GM12878 (cell line): Measurements from ENCODE around the gene RABL6. TPM values are rescaled to one million over a fixed set of nuclear protein-coding genes. Genes with fewer than 3 reads are reported as not detected.

Experiments
- ATAC-seq: fragments of 200-7000 bp; cut with Tn5 transposase; 3 replicates; pipeline ENCODE4 v1.9.1; 2020; ENCODE audit warnings: mild to moderate bottlenecking, moderate library complexity
- BruUV-seq: library from RNA; stranded (reverse); fragments of 400-500 nt; replicated peaks from 2 replicates; lab custom pipeline; 2021; lab: Mats Ljungman, UMichigan
- CTCF ChIA-PET: fragments of 300-600 bp; sonication (Branson Sonifier 250); formaldehyde crosslinking; extraction: SDS; loops from one replicate; lab custom pipeline; 2021; ENCODE audit warnings: inconsistent platforms; lab: Yijun Ruan, JAX
- POLR2A ChIA-PET: fragments of 350-600 bp; formaldehyde crosslinking; extraction: SDS; loops from one replicate; lab custom pipeline; 2021; ENCODE audit warnings: inconsistent platforms; lab: Charles Lee
- RAD21 ChIA-PET: fragments of 300-600 bp; sonication (Branson Sonifier 250); formaldehyde crosslinking; loops from one replicate; lab custom pipeline; 2023; ENCODE audit warnings: antibody characterized with exemption; ENCODE audit not compliant: unreplicated experiment; lab: Charles Lee
- SMC1A ChIA-PET: fragments of 300-600 bp; sonication (Branson Sonifier 250); formaldehyde crosslinking; loops from one replicate; lab custom pipeline; 2023; ENCODE audit not compliant: unreplicated experiment, uncharacterized antibody; lab: Charles Lee
- DNase-seq: peaks from one replicate; pipeline ENCODE4 v3.0.0-alpha.2; 2011; ENCODE audit warnings: low read depth, low spot score
- FAIRE-seq: peaks from 3 replicates; lab custom pipeline; 2011; peaks lifted over from hg19 to GRCh38; lab: Jason Lieb, UNC
- H2AFZ ChIP-seq: 2 replicates; pipeline ENCODE4 v1.6.0; 2011; ENCODE audit warnings: low read depth, low read length, control low read depth; ENCODE audit not compliant: control insufficient read depth
- H3K27ac ChIP-seq: 2 replicates; pipeline ENCODE4 v1.5.1; 2011; ENCODE audit warnings: control low read depth; ENCODE audit not compliant: control insufficient read depth, insufficient read depth
- H3K27me3 ChIP-seq, 2 experiments: replicated peaks in 1 of 2; 2 replicates each; pipeline versions ENCODE4 v1.6.0 to v1.6.1; 2011; ENCODE audit warnings: low read length in 1 of 2; ENCODE audit not compliant: control insufficient read depth in 2 of 2, insufficient read depth in 2 of 2
- H3K36me3 ChIP-seq, 2 experiments: 2 replicates each; pipeline ENCODE4 v1.5.1; 2011; ENCODE audit warnings: low read length in 1 of 2; ENCODE audit not compliant: control insufficient read depth in 2 of 2, insufficient read depth in 2 of 2
- H3K4me1 ChIP-seq: 2 replicates; pipeline ENCODE4 v1.6.1; 2011; ENCODE audit warnings: mild to moderate bottlenecking, low read length, moderate library complexity, mixed read lengths; ENCODE audit not compliant: control insufficient read depth, insufficient read depth
- H3K4me2 ChIP-seq: 2 replicates; pipeline ENCODE4 v1.6.0; 2011; ENCODE audit warnings: control low read depth; ENCODE audit not compliant: control insufficient read depth, insufficient read depth
- H3K4me3 ChIP-seq: fragments of 200-600 bp; sonication (generic); 2 replicates; pipeline ENCODE4 v1.5.1; 2016
- H3K79me2 ChIP-seq: 2 replicates; pipeline ENCODE4 v1.6.0; 2011; ENCODE audit warnings: low read length; ENCODE audit not compliant: control insufficient read depth, insufficient read depth
- H3K9ac ChIP-seq: 2 replicates; pipeline ENCODE4 v1.8.0; 2011; ENCODE audit warnings: low read length, control low read depth, mixed read lengths; ENCODE audit not compliant: control insufficient read depth, insufficient read depth
- H3K9me3 ChIP-seq: replicated peaks from 3 replicates; pipeline ENCODE4 v1.5.1; 2011; ENCODE audit warnings: mild to moderate bottlenecking, low read length; ENCODE audit not compliant: control insufficient read depth, insufficient read depth
- H4K20me1 ChIP-seq: 2 replicates; pipeline ENCODE4 v1.6.0; 2011; ENCODE audit not compliant: control insufficient read depth, insufficient read depth
- HDGF ChIP-seq: fragments of 450-650 bp; IDR thresholded peaks from 2 replicates; pipeline ENCODE4 v1.6.1; 2016; ENCODE audit warnings: antibody characterized with exemption
- MAX ChIP-seq: IDR thresholded peaks from 2 replicates; pipeline ENCODE4 v1.6.1; 2012; ENCODE audit warnings: low read depth, low read length, improper control_type of control experiment
- NBN ChIP-seq: fragments of 450-650 bp; IDR thresholded peaks from 2 replicates; pipeline ENCODE4 v1.6.1; 2016
- POLR2A ChIP-seq: IDR thresholded peaks from 2 replicates; pipeline ENCODE4 v1.6.1; 2011; ENCODE audit warnings: low read depth, mild to moderate bottlenecking, low read length
- PRDM15 ChIP-seq: fragments of 450-650 bp; formaldehyde crosslinking; IDR thresholded peaks from 2 replicates; pipeline ENCODE4 v1.4.0; 2020; ENCODE audit warnings: mild to moderate bottlenecking, moderate library complexity
- TBL1XR1 ChIP-seq: IDR thresholded peaks from 2 replicates; pipeline ENCODE4 v1.6.1; 2012; ENCODE audit warnings: low read depth, low read length, improper control_type of control experiment
- WGBS: methylation state at CpG from one replicate; pipeline ENCODE4 v1.1.6; 2016; ENCODE audit warnings: low lambda C conversion rate; ENCODE audit not compliant: insufficient replicate concordance, insufficient coverage; ENCODE audit errors: missing lambda C conversion rate; 5-methylcytosine and 5-hydroxymethylcytosine counted together
- in situ Hi-C: fragments of 300-500 bp; cut with MboI; formaldehyde crosslinking; loops from 9 replicates; pipeline ENCODE4 v1.14.3; 2018; ENCODE audit warnings: mixed read lengths
- intact Hi-C: fragments of 100-400 bp; cut with micrococcal nuclease; formaldehyde crosslinking; loops from one replicate; pipeline ENCODE4 v1.14.2; 2022; ENCODE audit not compliant: unreplicated experiment
- polyA plus RNA-seq, 11 experiments: library from polyadenylated mRNA; depleted of rRNA in 4 of 11; unstranded in 6 of 11; stranded (reverse) in 5 of 11; fragments of >200 nt; fragmentation: Nextera tagmentation in 4 of 11; fragmentation: Illumina TruSeq in 1 of 11; extraction: Ambion mirVana in 4 of 11; extraction: Trizol in 1 of 11; gene quantifications; 1 replicate in 1 of 11; 2 replicates in 10 of 11; pipeline versions ENCODE4 v1.2.1 to v1.2.3, GENCODE V29; 2011 to 2016; ENCODE audit warnings: inconsistent platforms in 2 of 11, missing spikeins in 2 of 11, low read depth in 1 of 11
- total RNA-seq, 4 experiments: library from RNA; depleted of rRNA in 3 of 4; stranded (reverse); fragments of >200 nt in 3 of 4; fragmentation: Illumina TruSeq in 1 of 4; extraction: Trizol in 1 of 4; gene quantifications; 2 replicates each; pipeline versions ENCODE4 v1.2.1 to v1.2.3, GENCODE V29; 2013 to 2021

Gene RABL6
- total and polyA plus RNA-seq, 10 of the 15 experiments (the other 5 are each of a cell fraction or from before 2014, with no cell fraction given): 1.4 to 134 (median 42.7) TPM

- Histone ChIP-seq H3K9me3 (no peaks in the 10 kb centered on the region; the same call in 2 of the 3 replicates), H3K4me1 (peaks cover 7% of the 10 kb centered on the region), H3K27me3 (no peaks in the 10 kb centered on the region), H3K9ac (no peak within 1 kb of the TSS), H3K36me3 (peaks cover 4 to 8% of the 10 kb centered on the region in 2 experiments; a peak in 3 of 4 replicates), H4K20me1 (no peaks in the 10 kb centered on the region; the same call in 1 of the 2 replicates), H3K4me2 (no peak within 1 kb of the TSS), H3K4me3 (no peak within 1 kb of the TSS), H3K27ac (no peak within 1 kb of the TSS), H3K79me2 (peaks cover 10% of the 10 kb centered on the region; the same call in 1 of the 2 replicates), H2AFZ (no peak within 1 kb of the TSS)
- CTCF ChIA-PET: interaction anchor here (0.6 to 1.2 kb wide), 2 partner anchors 46 to 55 kb away, joined by 3 to 4 read pairs; no protein-coding TSS in a partner anchor
- 76% methylated on average over 23 of the region's 23 CpGs for WGBS
- no TSS peak for BruUV-seq
- no peak for ATAC-seq
- POLR2A ChIA-PET: interaction anchor here (1.0 kb wide), 1 partner anchor 39 kb away, joined by 3 read pairs; no protein-coding TSS in a partner anchor
- SMC1A ChIA-PET: no interaction called here
- intact Hi-C loops (loop anchor here (5.0 kb wide), 1 partner anchor 90 kb away; the partner anchor contains the start of gene FBXW5), in situ Hi-C loops (no loop called here)
- RAD21 ChIA-PET: no interaction called here
- TF ChIP-seq POLR2A (peak; percentile 57; the same call in 1 of the 2 replicates), NBN (no peak), TBL1XR1 (no peak), MAX (no peak), HDGF (no peak), PRDM15 (CRISPR knock-in tag) (no peak)
- no peak for FAIRE-seq
- DNase-seq: no peak
Measured at GRCh38 chr9:136851941-136852663, 44.4 kb downstream of the RABL6 start, which contains the start of gene MAMDC4. TSS of gene MAMDC4 (plus strand) at chr9:136852346. CDS start at chr9:136852417, 71 bp downstream.
